Measurements from ENCODE around the gene SPPL2A.
"Not testable (repeated sequence)": the region's sequence is repeated elsewhere in the genome, so short reads cannot be mapped to it uniquely, and the experiment has no call there.

SPPL2A gene

DNA sequence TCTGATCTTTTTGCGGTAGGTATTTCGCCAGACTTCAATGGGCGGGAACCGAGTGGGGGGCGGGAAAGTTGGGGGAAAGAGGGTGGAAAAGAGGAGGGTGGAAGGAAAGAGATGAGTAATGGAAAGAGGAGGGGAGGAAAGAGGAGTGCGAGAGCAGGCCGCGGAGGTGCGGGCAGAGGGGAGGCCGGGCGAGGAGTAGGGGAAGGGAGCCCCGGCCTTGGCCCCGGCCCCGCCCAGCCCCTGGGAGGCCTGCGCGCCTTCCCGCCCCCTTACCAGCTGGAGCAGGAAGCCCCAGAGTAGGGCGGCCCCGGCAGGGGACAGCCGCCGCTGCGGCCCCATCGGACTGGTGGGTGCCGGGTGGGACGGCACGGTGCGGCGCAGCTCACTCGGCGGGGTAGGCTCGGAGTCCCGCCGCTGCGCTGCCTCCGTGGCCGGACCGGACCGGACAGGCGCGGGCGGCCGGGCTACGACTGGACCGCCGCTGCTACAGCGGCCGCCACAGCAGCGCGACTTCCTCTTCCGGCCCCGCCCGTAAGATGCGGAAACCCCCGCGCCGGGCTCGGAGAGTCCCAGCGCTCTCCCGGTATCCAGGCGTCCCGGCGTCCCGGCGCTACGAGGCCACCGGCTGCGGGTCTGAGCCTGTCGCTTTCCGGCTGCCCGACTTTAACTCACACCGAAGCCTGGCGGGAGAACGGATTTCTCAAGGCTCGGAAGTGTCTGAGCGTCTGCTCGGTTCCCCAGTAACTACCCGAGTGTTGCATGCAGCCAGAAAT, at the start of gene SPPL2A:
Gene SPPL2A (minus strand): TSS at position 512 of the 773 bp plus-strand sequence. CDS start 173 bp downstream, at position 339.
- H3K27me3 ChIP-seq (ENCODE audit: control insufficient read depth, insufficient read depth, low read length): no peaks in the 10 kb centered on the region
- H3K4me3 ChIP-seq (ENCODE audit: low read length): peak within 1 kb of the TSS; percentile 56
- H3K36me3 ChIP-seq (ENCODE audit: control insufficient read depth, insufficient read depth, low read length): no peaks in the 10 kb centered on the region
- H3K9ac ChIP-seq (ENCODE audit: low read length): peak within 1 kb of the TSS; percentile 84
- H3K9me3 ChIP-seq (ENCODE audit: control insufficient read depth, low read length): no peaks in the 10 kb centered on the region
- H3K4me1 ChIP-seq (ENCODE audit: control insufficient read depth, insufficient read depth, low read length): peaks cover 17% of the 10 kb centered on the region

DNA sequence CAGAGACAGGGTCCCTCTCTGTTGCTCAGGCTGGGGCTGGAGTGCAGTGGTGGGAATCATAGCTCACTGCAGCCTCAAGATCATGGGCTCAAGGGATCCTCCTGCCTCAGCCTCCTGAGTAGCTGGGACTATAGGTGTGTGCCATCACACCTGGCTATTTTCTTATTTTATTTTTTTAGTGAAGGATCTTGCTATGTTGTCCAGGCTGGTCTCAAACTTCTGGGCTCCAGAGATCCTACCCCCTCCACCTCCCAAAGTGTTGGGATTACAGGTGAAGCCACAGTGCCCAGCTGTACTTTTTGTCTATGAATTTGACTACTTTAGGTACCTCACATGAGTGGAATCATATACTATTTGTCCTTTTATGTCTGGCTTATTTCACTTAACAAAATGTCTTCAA, 49.1 kb upstream of the SPPL2A start:
- no peaks in the 10 kb centered on the region for H3K27me3 ChIP-seq (ENCODE audit: control insufficient read depth, insufficient read depth, low read length)
- H3K9me3 ChIP-seq (ENCODE audit: control insufficient read depth, low read length): no peaks in the 10 kb centered on the region
- H3K9ac ChIP-seq (ENCODE audit: low read length): no peak overlapping the region
- H3K36me3 ChIP-seq (ENCODE audit: control insufficient read depth, insufficient read depth, low read length): no peaks in the 10 kb centered on the region
- peaks cover 4% of the 10 kb centered on the region for H3K4me1 ChIP-seq (ENCODE audit: control insufficient read depth, insufficient read depth, low read length)
- no peak overlapping the region for H3K4me3 ChIP-seq (ENCODE audit: low read length)

GRCh38 chr15:50813865-50814264, 48.4 kb upstream of the SPPL2A start:
- H3K4me3 ChIP-seq (ENCODE audit: low read length): no peak overlapping the region
- H3K9me3 ChIP-seq (ENCODE audit: control insufficient read depth, low read length): no peaks in the 10 kb centered on the region
- peaks cover 4% of the 10 kb centered on the region for H3K4me1 ChIP-seq (ENCODE audit: control insufficient read depth, insufficient read depth, low read length)
- H3K9ac ChIP-seq (ENCODE audit: low read length): no peak overlapping the region
- H3K27me3 ChIP-seq (ENCODE audit: control insufficient read depth, insufficient read depth, low read length): no peaks in the 10 kb centered on the region
- no peaks in the 10 kb centered on the region for H3K36me3 ChIP-seq (ENCODE audit: control insufficient read depth, insufficient read depth, low read length)

DNA sequence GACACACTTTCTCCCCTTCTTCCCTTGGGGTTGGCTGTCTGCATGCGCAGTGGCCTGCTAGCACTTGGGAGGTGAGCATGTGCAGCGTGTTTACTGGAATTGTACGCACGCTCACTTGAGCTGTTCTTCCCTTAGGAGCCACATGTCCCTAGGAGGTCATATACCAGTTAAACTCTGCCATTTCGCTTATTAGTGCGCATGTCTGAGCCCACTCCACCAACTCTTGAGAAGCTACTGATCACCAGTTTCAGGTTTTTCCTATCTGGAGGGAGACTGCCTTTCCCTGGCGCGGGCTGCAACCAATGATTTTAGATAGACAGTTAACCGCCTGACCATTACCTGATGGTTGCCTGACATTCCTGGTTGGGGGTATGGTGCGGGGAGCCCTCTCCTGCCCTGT, 47.6 kb upstream of the SPPL2A start:
- H3K9ac ChIP-seq (ENCODE audit: low read length): no peak overlapping the region
- peaks cover 4% of the 10 kb centered on the region for H3K4me1 ChIP-seq (ENCODE audit: control insufficient read depth, insufficient read depth, low read length)
- H3K9me3 ChIP-seq (ENCODE audit: control insufficient read depth, low read length): no peaks in the 10 kb centered on the region
- H3K36me3 ChIP-seq (ENCODE audit: control insufficient read depth, insufficient read depth, low read length): no peaks in the 10 kb centered on the region
- no peaks in the 10 kb centered on the region for H3K27me3 ChIP-seq (ENCODE audit: control insufficient read depth, insufficient read depth, low read length)
- H3K4me3 ChIP-seq (ENCODE audit: low read length): no peak overlapping the region

- H3K9ac ChIP-seq (ENCODE audit: low read length); H3K4me3 ChIP-seq (ENCODE audit: low read length); H3K4me1 ChIP-seq (ENCODE audit: control insufficient read depth, insufficient read depth, low read length); H3K27me3 ChIP-seq (ENCODE audit: control insufficient read depth, insufficient read depth, low read length); H3K36me3 ChIP-seq (ENCODE audit: control insufficient read depth, insufficient read depth, low read length); H3K9me3 ChIP-seq (ENCODE audit: control insufficient read depth, low read length): not testable (repeated sequence)
Measured at GRCh38 chr15:50812181-50812506, 46.6 kb upstream of the SPPL2A start.

- not testable (repeated sequence) for H3K9ac ChIP-seq (ENCODE audit: low read length); H3K9me3 ChIP-seq (ENCODE audit: control insufficient read depth, low read length); H3K4me1 ChIP-seq (ENCODE audit: control insufficient read depth, insufficient read depth, low read length); H3K27me3 ChIP-seq (ENCODE audit: control insufficient read depth, insufficient read depth, low read length); H3K4me3 ChIP-seq (ENCODE audit: low read length); H3K36me3 ChIP-seq (ENCODE audit: control insufficient read depth, insufficient read depth, low read length)
Measured at GRCh38 chr15:50811461-50812180, 46.1 kb upstream of the SPPL2A start.

DNA sequence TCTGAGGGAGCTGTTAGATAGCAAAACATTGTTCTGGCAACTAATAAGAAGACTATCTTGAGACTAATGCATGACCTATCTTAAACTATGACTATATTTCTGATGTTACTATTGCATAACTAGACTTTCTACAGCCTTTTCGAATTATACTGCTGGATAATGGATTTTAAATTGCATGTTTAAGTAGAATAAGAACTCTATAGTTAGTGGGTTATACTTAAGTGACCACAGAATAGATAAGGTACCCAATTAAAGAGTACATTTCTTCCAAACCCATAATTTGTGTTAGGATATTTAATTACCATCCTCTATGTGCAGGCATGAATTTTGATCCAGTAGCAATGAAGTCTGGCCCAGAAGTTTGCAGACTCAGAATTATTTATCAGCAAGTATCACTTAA, 44.6 kb upstream of the SPPL2A start:
- Histone ChIP-seq H3K4me1 (ENCODE audit: control insufficient read depth, insufficient read depth, low read length) (no peaks in the 10 kb centered on the region), H3K9ac (ENCODE audit: low read length) (no peak overlapping the region), H3K27me3 (ENCODE audit: control insufficient read depth, insufficient read depth, low read length) (no peaks in the 10 kb centered on the region), H3K4me3 (ENCODE audit: low read length) (no peak overlapping the region), H3K9me3 (ENCODE audit: control insufficient read depth, low read length) (no peaks in the 10 kb centered on the region), H3K36me3 (ENCODE audit: control insufficient read depth, insufficient read depth, low read length) (no peaks in the 10 kb centered on the region)

DNA sequence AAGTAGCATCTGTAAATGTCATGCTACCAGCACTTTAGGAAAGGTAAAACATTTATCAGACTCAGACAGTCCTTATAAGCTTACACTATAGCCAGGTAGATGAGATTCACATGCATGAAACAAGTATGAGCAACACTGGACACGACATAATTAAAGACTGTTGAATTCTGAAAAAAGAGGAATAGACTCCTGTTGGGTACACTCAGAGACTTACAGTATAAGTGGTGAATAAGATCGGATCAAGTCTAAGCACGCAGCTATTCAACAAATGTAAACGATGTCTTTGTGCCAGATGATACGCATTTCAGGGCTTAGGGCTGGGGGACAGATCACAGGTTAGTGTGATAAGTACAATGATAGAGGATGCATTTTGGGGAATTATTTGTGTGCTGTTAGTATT, 43.2 kb upstream of the SPPL2A start:
- H3K9ac ChIP-seq (ENCODE audit: low read length): no peak overlapping the region
- H3K4me3 ChIP-seq (ENCODE audit: low read length): no peak overlapping the region
- no peaks in the 10 kb centered on the region for H3K27me3 ChIP-seq (ENCODE audit: control insufficient read depth, insufficient read depth, low read length)
- H3K4me1 ChIP-seq (ENCODE audit: control insufficient read depth, insufficient read depth, low read length): no peaks in the 10 kb centered on the region
- H3K36me3 ChIP-seq (ENCODE audit: control insufficient read depth, insufficient read depth, low read length): no peaks in the 10 kb centered on the region
- no peaks in the 10 kb centered on the region for H3K9me3 ChIP-seq (ENCODE audit: control insufficient read depth, low read length)

DNA sequence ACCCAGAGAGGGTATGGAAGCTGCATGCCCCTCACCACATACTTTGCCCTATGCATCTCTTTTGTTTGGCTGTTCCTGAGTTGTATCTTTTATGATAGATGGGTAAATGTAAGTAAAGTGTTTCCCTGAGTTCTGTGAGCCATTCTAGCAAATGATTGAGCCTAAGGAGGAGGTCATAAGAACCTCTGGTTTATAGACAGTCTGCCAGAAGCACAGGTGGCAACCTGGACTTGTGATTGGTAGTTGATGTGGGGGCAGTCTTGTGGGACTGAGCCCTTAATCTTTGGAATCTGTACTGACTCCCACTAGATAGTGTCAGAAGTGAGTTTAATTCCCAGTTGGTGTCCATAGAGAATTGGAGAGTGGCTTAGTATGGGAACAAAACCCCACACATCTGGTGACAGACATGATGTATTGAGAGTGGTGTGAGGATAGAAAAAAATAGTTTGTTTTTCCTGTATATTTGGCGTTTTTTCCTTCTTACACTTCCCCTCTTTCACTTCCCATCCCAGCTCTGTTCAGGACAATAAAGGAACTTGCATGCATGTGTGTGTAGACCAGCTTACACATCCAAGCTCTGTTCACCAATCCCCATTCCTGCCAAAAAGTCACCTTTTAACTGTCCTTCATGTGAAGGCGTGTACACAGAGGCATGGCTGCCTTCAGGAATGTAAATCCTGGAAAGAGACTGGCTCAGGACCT, 38.1 kb upstream of the SPPL2A start:
- no peaks in the 10 kb centered on the region for H3K9me3 ChIP-seq (ENCODE audit: control insufficient read depth, low read length)
- no peaks in the 10 kb centered on the region for H3K27me3 ChIP-seq (ENCODE audit: control insufficient read depth, insufficient read depth, low read length)
- no peak overlapping the region for H3K4me3 ChIP-seq (ENCODE audit: low read length)
- H3K4me1 ChIP-seq (ENCODE audit: control insufficient read depth, insufficient read depth, low read length): peaks cover 4% of the 10 kb centered on the region
- H3K9ac ChIP-seq (ENCODE audit: low read length): no peak overlapping the region
- no peaks in the 10 kb centered on the region for H3K36me3 ChIP-seq (ENCODE audit: control insufficient read depth, insufficient read depth, low read length)

GRCh38 chr15:50800715-50801114, 35.2 kb upstream of the SPPL2A start:
- Histone ChIP-seq H3K9ac (ENCODE audit: low read length) (no peak overlapping the region), H3K27me3 (ENCODE audit: control insufficient read depth, insufficient read depth, low read length) (no peaks in the 10 kb centered on the region), H3K4me1 (ENCODE audit: control insufficient read depth, insufficient read depth, low read length) (peaks cover 12% of the 10 kb centered on the region), H3K36me3 (ENCODE audit: control insufficient read depth, insufficient read depth, low read length) (no peaks in the 10 kb centered on the region), H3K9me3 (ENCODE audit: control insufficient read depth, low read length) (no peaks in the 10 kb centered on the region), H3K4me3 (ENCODE audit: low read length) (no peak overlapping the region)

DNA sequence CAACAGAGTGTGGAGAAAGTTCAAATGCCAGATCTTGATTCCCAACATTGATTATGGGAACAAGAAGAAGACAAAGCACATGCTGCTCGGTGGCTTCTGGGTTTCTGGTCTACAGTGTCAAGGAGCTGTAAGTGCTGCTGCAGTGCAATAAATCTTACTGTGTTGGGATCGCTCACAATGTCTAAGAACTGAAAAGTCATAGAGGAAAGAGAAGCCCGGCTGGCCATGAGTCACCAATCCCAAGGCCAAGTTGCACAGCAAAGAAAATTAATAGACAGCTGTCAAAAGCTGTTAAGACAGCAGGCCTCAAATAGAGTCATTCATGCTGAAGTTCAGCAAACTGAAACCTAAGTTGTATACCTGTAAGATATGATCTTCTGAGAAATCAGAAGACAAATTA, 33.2 kb upstream of the SPPL2A start:
- Histone ChIP-seq H3K4me3 (ENCODE audit: low read length) (no peak overlapping the region), H3K36me3 (ENCODE audit: control insufficient read depth, insufficient read depth, low read length) (no peaks in the 10 kb centered on the region), H3K9ac (ENCODE audit: low read length) (no peak overlapping the region), H3K9me3 (ENCODE audit: control insufficient read depth, low read length) (no peaks in the 10 kb centered on the region), H3K27me3 (ENCODE audit: control insufficient read depth, insufficient read depth, low read length) (no peaks in the 10 kb centered on the region), H3K4me1 (ENCODE audit: control insufficient read depth, insufficient read depth, low read length) (peaks cover 12% of the 10 kb centered on the region)

GRCh38 chr15:50797926-50798325, 32.4 kb upstream of the SPPL2A start:
- Histone ChIP-seq H3K4me1 (ENCODE audit: control insufficient read depth, insufficient read depth, low read length) (peaks cover 12% of the 10 kb centered on the region), H3K27me3 (ENCODE audit: control insufficient read depth, insufficient read depth, low read length) (no peaks in the 10 kb centered on the region), H3K4me3 (ENCODE audit: low read length) (no peak overlapping the region), H3K9me3 (ENCODE audit: control insufficient read depth, low read length) (no peaks in the 10 kb centered on the region), H3K9ac (ENCODE audit: low read length) (no peak overlapping the region), H3K36me3 (ENCODE audit: control insufficient read depth, insufficient read depth, low read length) (no peaks in the 10 kb centered on the region)
